Hematopoietic multipotent progenitor cell (in vitro differentiated cells): Measurements from ENCODE around the gene BCAS1. TPM values are rescaled to one million over a fixed set of nuclear protein-coding genes. Genes with fewer than 3 reads are reported as not detected.

ENCODE experiments used
- DNase-seq, 3 donors: peaks; one replicate each; pipeline ENCODE4 v3.0.0-alpha.2; 2011 to 2015; ENCODE audit warnings: low read depth in 2 of 3, low spot score in 2 of 3
- total RNA-seq: library from RNA; depleted of rRNA; stranded (reverse); fragments of >200 nt; gene quantifications from one replicate; pipeline ENCODE4 v1.2.3, GENCODE V29; 2012

Gene BCAS1
- total RNA-seq, 1 donor, result not detected

GRCh38 chr20:54082100-54082499 is 11.7 kb upstream of the BCAS1 start:
- DNase-seq, result no peak

GRCh38 chr20:54079652-54080051 is 9.3 kb upstream of the BCAS1 start:
- DNase-seq, result peak in 1 of 3 donors; percentile 36

- DNase-seq, result peak in 2 of 3 donors; percentile 54 to 88
Measured at GRCh38 chr20:54078296-54078984, 8.0 kb upstream of the BCAS1 start.

- no peak for DNase-seq
Measured at GRCh38 chr20:54076259-54076658, 5.9 kb upstream of the BCAS1 start.

- DNase-seq, result no peak
Measured at GRCh38 chr20:54075322-54075721, 4.9 kb upstream of the BCAS1 start.

GRCh38 chr20:54074511-54074910 is 4.1 kb upstream of the BCAS1 start:
- DNase-seq, result no peak

GRCh38 chr20:54073288-54073687 is 2.9 kb upstream of the BCAS1 start:
- no peak for DNase-seq

GRCh38 chr20:54069501-54069971 is 858 bp downstream of the BCAS1 start:
- no peak for DNase-seq

- no peak for DNase-seq
Measured at GRCh38 chr20:54068966-54069365, 1.4 kb downstream of the BCAS1 start.

- no peak for DNase-seq
Measured at GRCh38 chr20:54068495-54068894, 1.9 kb downstream of the BCAS1 start.

- peak in 2 of 3 donors; percentile 17 to 51 for DNase-seq
Measured at GRCh38 chr20:54067606-54068174, 2.7 kb downstream of the BCAS1 start.

- peak in 2 of 3 donors; percentile 26 to 29 for DNase-seq
Measured at GRCh38 chr20:54065601-54066038, 4.8 kb downstream of the BCAS1 start.

GRCh38 chr20:54064939-54065338 is 5.5 kb downstream of the BCAS1 start:
- no peak for DNase-seq

- peak in 2 of 3 donors; percentile 38 to 47 for DNase-seq
Measured at GRCh38 chr20:54063992-54064676, 6.3 kb downstream of the BCAS1 start.

- no peak for DNase-seq
Measured at GRCh38 chr20:54063580-54063979, 6.8 kb downstream of the BCAS1 start.

- peak in 2 of 3 donors; percentile 36 to 50 for DNase-seq
Measured at GRCh38 chr20:54062812-54063280, 7.5 kb downstream of the BCAS1 start.

GRCh38 chr20:54061101-54061881 is 9.1 kb downstream of the BCAS1 start:
- DNase-seq, result no peak

GRCh38 chr20:54059691-54060364 is 10.6 kb downstream of the BCAS1 start:
- DNase-seq, result no peak

GRCh38 chr20:54058420-54059139 is 11.8 kb downstream of the BCAS1 start:
- DNase-seq, result peak in 1 of 3 donors; percentile 4
